HFFc6 (cell line): ENCODE results near the gene SNTB2. TPM values are rescaled to one million over a fixed set of nuclear protein-coding genes. Genes with fewer than 3 reads are reported as not detected.

Experiments
- DNase-seq: peaks from one replicate; pipeline ENCODE4 v3.0.0-alpha.2; 2018
- H3K27ac Mint-ChIP-seq: 2 replicates; pipeline ENCODE4 v1.8.0; 2020; ENCODE audit warnings: mild to moderate bottlenecking, mixed read lengths
- H3K27me3 Mint-ChIP-seq: 2 replicates; pipeline ENCODE4 v1.8.0; 2021; ENCODE audit warnings: mild to moderate bottlenecking, moderate library complexity, mixed read lengths; ENCODE audit not compliant: insufficient read depth
- H3K36me3 Mint-ChIP-seq: 2 replicates; pipeline ENCODE4 v1.8.0; 2021; ENCODE audit warnings: low read depth, mixed read lengths
- H3K4me1 Mint-ChIP-seq: 2 replicates; pipeline ENCODE4 v1.8.0; 2020; ENCODE audit warnings: low read depth, mixed read lengths
- H3K4me3 Mint-ChIP-seq: 2 replicates; pipeline ENCODE4 v1.8.0; 2020; ENCODE audit warnings: mild to moderate bottlenecking, moderate library complexity, mixed read lengths
- H3K9me3 Mint-ChIP-seq: 2 replicates; pipeline ENCODE4 v1.8.0; 2020; ENCODE audit warnings: mild to moderate bottlenecking, mixed read lengths
- total RNA-seq, 6 experiments: library from RNA; stranded (reverse); fragmentation: NEBNext Ultra II Directional; extraction: Animal tissue kit (Norgen Biotek cat#: 25700); gene quantifications; 2 replicates in 1 of 6; 3 replicates in 5 of 6; pipeline ENCODE4 v1.2.3, GENCODE V29; 2021
- TF ChIP-seq, protein P1 (sequence below): fragments of 200-600 bp; sonication (generic); IDR thresholded peaks from 2 replicates; pipeline ENCODE4 v1.5.0; 2021; ENCODE audit warnings: antibody characterized with exemption, mild to moderate bottlenecking

Gene SNTB2
- total RNA-seq, 6 experiments from 2014 or later, result 52.0 to 64.8 (median 58.6) TPM

GRCh38 chr16:69318911-69319289 is 131.9 kb downstream of the SNTB2 start:
- Mint-ChIP-seq H3K4me3 (no peak overlapping the region), H3K27ac (no peak overlapping the region), H3K36me3 (peaks cover 31% of the 10 kb centered on the region), H3K27me3 (no peaks in the 10 kb centered on the region; the same call in none of the 2 replicates), H3K9me3 (no peaks in the 10 kb centered on the region), H3K4me1 (peaks cover under 1% of the 10 kb centered on the region)
- no peak for DNase-seq
- TF ChIP-seq, protein P1, sequence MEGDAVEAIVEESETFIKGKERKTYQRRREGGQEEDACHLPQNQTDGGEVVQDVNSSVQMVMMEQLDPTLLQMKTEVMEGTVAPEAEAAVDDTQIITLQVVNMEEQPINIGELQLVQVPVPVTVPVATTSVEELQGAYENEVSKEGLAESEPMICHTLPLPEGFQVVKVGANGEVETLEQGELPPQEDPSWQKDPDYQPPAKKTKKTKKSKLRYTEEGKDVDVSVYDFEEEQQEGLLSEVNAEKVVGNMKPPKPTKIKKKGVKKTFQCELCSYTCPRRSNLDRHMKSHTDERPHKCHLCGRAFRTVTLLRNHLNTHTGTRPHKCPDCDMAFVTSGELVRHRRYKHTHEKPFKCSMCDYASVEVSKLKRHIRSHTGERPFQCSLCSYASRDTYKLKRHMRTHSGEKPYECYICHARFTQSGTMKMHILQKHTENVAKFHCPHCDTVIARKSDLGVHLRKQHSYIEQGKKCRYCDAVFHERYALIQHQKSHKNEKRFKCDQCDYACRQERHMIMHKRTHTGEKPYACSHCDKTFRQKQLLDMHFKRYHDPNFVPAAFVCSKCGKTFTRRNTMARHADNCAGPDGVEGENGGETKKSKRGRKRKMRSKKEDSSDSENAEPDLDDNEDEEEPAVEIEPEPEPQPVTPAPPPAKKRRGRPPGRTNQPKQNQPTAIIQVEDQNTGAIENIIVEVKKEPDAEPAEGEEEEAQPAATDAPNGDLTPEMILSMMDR, result no peak

GRCh38 chr16:69319381-69319780 is 132.4 kb downstream of the SNTB2 start:
- TF ChIP-seq, protein P1, result no peak
- H3K9me3 Mint-ChIP-seq, result no peaks in the 10 kb centered on the region
- H3K4me3 Mint-ChIP-seq, result no peak overlapping the region
- peaks cover 4% of the 10 kb centered on the region for H3K4me1 Mint-ChIP-seq
- H3K27ac Mint-ChIP-seq, result no peak overlapping the region
- no peak for DNase-seq
- peaks cover 28% of the 10 kb centered on the region for H3K36me3 Mint-ChIP-seq
- H3K27me3 Mint-ChIP-seq, result no peaks in the 10 kb centered on the region; the same call in none of the 2 replicates

- H3K9me3 Mint-ChIP-seq, result no peaks in the 10 kb centered on the region
- H3K27me3 Mint-ChIP-seq, result no peaks in the 10 kb centered on the region; the same call in 1 of the 2 replicates
- H3K36me3 Mint-ChIP-seq, result peaks cover 31% of the 10 kb centered on the region
- no peak overlapping the region for H3K4me3 Mint-ChIP-seq
- H3K4me1 Mint-ChIP-seq, result peaks cover 10% of the 10 kb centered on the region
- no peak for DNase-seq
- H3K27ac Mint-ChIP-seq, result no peak overlapping the region
- TF ChIP-seq, protein P1, result no peak
Observed at GRCh38 chr16:69319826-69320739, 133.1 kb downstream of the SNTB2 start.

DNA sequence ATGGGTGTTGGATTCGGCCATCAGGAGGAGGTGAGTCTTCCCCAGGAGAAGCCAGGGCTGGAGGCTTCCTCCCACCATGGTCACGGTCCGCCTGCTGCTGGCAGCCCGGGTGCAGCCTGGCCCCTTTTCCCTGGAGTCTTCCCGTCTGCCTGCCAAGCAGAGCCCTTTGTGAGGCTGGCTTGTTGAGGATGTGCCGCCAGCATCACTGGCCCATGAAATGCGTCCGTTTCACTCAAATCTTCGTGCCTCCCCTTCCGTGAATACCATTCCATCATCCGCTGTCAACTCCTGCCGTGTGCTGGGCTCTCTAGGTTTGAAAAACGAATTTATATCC is 133.7 kb downstream of the SNTB2 start:
- no peaks in the 10 kb centered on the region for H3K9me3 Mint-ChIP-seq
- H3K4me1 Mint-ChIP-seq, result peaks cover 10% of the 10 kb centered on the region
- H3K27ac Mint-ChIP-seq, result no peak overlapping the region
- peaks cover 36% of the 10 kb centered on the region for H3K36me3 Mint-ChIP-seq
- DNase-seq, result no peak
- H3K4me3 Mint-ChIP-seq, result no peak overlapping the region
- no peaks in the 10 kb centered on the region; the same call in none of the 2 replicates for H3K27me3 Mint-ChIP-seq
- TF ChIP-seq, protein P1, result no peak

DNA sequence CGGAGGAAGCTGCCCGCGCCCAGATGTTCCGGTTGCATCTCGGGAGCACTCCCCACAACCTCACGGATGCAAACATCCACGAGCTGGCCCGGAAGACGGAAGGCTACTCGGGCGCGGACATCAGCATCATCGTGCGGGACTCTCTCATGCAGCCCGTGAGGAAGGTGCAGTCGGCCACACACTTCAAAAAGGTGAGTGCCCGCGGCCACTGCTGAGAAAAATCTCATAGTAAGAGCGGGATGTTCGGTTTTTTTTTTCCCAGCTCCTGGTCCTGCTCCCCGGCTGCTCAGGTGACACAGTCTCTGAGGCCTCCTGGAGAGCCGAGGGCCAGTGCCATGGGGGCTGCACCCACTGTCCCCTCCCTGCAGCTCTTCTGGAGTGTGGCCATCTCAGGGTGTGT is 134.1 kb downstream of the SNTB2 start:
- DNase-seq, result no peak
- TF ChIP-seq, protein P1, result no peak
- no peaks in the 10 kb centered on the region for H3K9me3 Mint-ChIP-seq
- H3K36me3 Mint-ChIP-seq, result peaks cover 40% of the 10 kb centered on the region
- H3K4me3 Mint-ChIP-seq, result no peak overlapping the region
- peaks cover 13% of the 10 kb centered on the region for H3K4me1 Mint-ChIP-seq
- H3K27ac Mint-ChIP-seq, result no peak overlapping the region
- no peaks in the 10 kb centered on the region; the same call in none of the 2 replicates for H3K27me3 Mint-ChIP-seq
